SK-N-MC (cell line): ENCODE measurements around the gene CD81.

Source experiments
- EZH2 ChIP-seq: fragments of 200-600 bp; sonication (generic); IDR thresholded peaks from one replicate; pipeline ENCODE4 v1.6.1; 2017; ENCODE audit warnings: antibody characterized with exemption
- POLR2AphosphoS5 ChIP-seq: IDR thresholded peaks from 2 replicates; pipeline ENCODE4 v1.6.1; 2012; ENCODE audit warnings: mild to moderate bottlenecking, low read depth, low read length, borderline replicate concordance

DNA sequence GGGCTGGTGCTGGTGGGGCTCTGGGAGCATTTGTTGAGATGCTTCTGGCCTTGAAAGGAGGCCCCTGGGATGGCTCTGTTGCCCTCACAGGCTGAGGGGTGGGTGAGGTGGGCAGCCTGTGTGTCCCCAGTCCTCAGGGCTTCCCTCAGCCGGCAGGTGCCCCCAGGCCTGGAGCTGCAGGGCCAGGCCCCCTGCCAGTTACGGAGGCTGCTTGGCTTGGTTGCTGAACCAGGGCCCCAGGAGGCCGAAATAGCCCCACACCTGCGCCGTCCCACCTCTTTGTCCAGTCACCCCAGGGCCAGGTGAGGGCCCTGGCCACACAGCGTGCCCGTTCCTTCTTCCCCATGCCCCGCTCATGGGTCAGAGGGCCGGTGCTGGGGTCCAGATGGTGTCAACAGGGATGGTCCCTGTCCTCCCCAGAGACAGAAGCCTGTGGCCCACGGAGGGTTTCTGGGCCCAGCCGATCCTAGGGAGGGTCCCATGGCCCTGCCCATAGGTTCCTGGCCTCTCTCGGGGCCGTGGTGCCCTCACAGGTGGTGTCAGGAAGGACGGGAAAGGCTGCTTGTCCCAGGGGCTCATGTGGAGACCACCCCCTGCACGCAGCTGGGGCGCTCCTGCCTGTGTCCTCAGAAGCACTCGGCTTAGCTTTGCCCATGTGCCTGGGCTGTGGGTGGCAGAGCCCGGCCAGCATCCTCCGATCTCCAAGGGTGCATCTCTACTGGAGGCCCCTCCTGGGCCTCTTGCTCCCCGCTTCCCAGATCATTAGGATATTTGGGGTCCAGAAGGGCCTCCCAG is 14.3 kb downstream of the CD81 start:
- TF ChIP-seq POLR2AphosphoS5 (no peak), EZH2 (no peak)
